K562 (cell line): Measurements from ENCODE around the gene ACTR3C. TPM values are rescaled to one million over a fixed set of nuclear protein-coding genes. Genes with fewer than 3 reads are reported as not detected.
"Not testable (repeated sequence)": the region's sequence is repeated elsewhere in the genome, so short reads cannot be mapped to it uniquely, and the experiment has no call there.

Experiments used
- ATAC-seq: fragments of 200-7000 bp; cut with Tn5 transposase; 3 replicates; pipeline ENCODE4 v1.9.1; 2020; ENCODE audit warnings: moderate library complexity
- BruUV-seq: library from RNA; stranded (reverse); fragments of 400-500 nt; replicated peaks from 2 replicates; lab custom pipeline; 2021; lab: Mats Ljungman, UMichigan
- CTCF ChIA-PET: fragments of 300-600 bp; formaldehyde crosslinking; extraction: SDS; loops from one replicate; lab custom pipeline; 2021; ENCODE audit warnings: low intra/inter-chr PET ratio; lab: Yijun Ruan, JAX
- POLR2A ChIA-PET: fragments of 300-600, 350-650 bp; sonication (Branson Sonifier 250); formaldehyde crosslinking; extraction: SDS; loops from one replicate; lab custom pipeline; 2021; ENCODE audit warnings: antibody characterized with exemption, inconsistent platforms; lab: Yijun Ruan, JAX
- DNase-seq, 4 experiments: peaks; one replicate each; pipeline versions ENCODE4 v3.0.0 to v3.0.0-alpha.2; 2011 to 2018; ENCODE audit warnings: low spot score in 3 of 4, mixed read lengths in 3 of 4; ENCODE audit errors: extremely low read depth in 1 of 4
- FAIRE-seq: peaks from 2 replicates; lab custom pipeline; 2011; peaks lifted over from hg19 to GRCh38; lab: Jason Lieb, UNC
- H2AFZ ChIP-seq: 2 replicates; pipeline ENCODE4 v1.6.0; 2011; ENCODE audit warnings: low read depth, low read length, control low read depth, inconsistent platforms
- H3K27ac ChIP-seq: fragments of 200-600 bp; 3 replicates; pipeline ENCODE4 v1.8.0; 2011; ENCODE audit warnings: low read depth, mild to moderate bottlenecking, control low read depth, inconsistent platforms, low read length, moderate library complexity, mixed read lengths; ENCODE audit errors: extremely low read depth
- H3K27me3 ChIP-seq, 2 experiments: fragments of 300-600 bp in 1 of 2; 2 replicates in 1 of 2; 3 replicates in 1 of 2; pipeline versions ENCODE4 v1.6.0 to v1.8.0; 2011; ENCODE audit warnings: inconsistent platforms in 2 of 2, low read length in 2 of 2, mild to moderate bottlenecking in 1 of 2, mixed read lengths in 1 of 2, moderate library complexity in 1 of 2; ENCODE audit not compliant: control insufficient read depth in 2 of 2, insufficient read depth in 2 of 2
- H3K36me3 ChIP-seq: fragments of 300-600 bp; 3 replicates; pipeline ENCODE4 v1.8.0; 2011; ENCODE audit warnings: mild to moderate bottlenecking, low read length, inconsistent platforms; ENCODE audit not compliant: control insufficient read depth, insufficient read depth
- H3K4me1 ChIP-seq, 2 experiments: fragments of 200-600 bp in 1 of 2; replicated peaks in 1 of 2; 2 replicates in 1 of 2; 3 replicates in 1 of 2; pipeline versions ENCODE4 v1.5.1 to v1.8.0; 2011; ENCODE audit warnings: inconsistent platforms in 2 of 2, low read length in 2 of 2, mild to moderate bottlenecking in 1 of 2, mixed read lengths in 1 of 2, moderate library complexity in 1 of 2; ENCODE audit not compliant: control insufficient read depth in 2 of 2, insufficient read depth in 2 of 2
- H3K4me2 ChIP-seq: 2 replicates; pipeline ENCODE4 v1.6.1; 2011; ENCODE audit warnings: low read length, control low read depth, inconsistent platforms, mixed read lengths; ENCODE audit not compliant: insufficient read depth
- H3K4me3 ChIP-seq: fragments of 200-600 bp; sonication (generic), shearing (Covaris generic); 2 replicates; pipeline ENCODE4 v1.5.1; 2016; ENCODE audit warnings: control low read depth, inconsistent platforms
- H3K79me2 ChIP-seq: fragments of 200-600 bp; 3 replicates; pipeline ENCODE4 v1.8.0; 2011; ENCODE audit warnings: low read length, inconsistent platforms; ENCODE audit not compliant: control insufficient read depth, insufficient read depth
- H3K9ac ChIP-seq, 2 experiments: 2 replicates each; pipeline versions ENCODE4 v1.6.0 to v1.6.1; 2011; ENCODE audit warnings: low read depth in 2 of 2, low read length in 2 of 2, control low read depth in 1 of 2, inconsistent platforms in 1 of 2, mild to moderate bottlenecking in 1 of 2, mixed read lengths in 1 of 2; ENCODE audit not compliant: insufficient read depth in 1 of 2
- H3K9me1 ChIP-seq: one replicate; pipeline ENCODE4 v1.6.0; 2011; ENCODE audit warnings: inconsistent platforms, mild to moderate bottlenecking, low read length, moderate library complexity; ENCODE audit not compliant: control insufficient read depth, insufficient read depth
- H3K9me3 ChIP-seq: replicated peaks from 2 replicates; pipeline ENCODE4 v1.5.1; 2011; ENCODE audit warnings: low read depth, low read length, inconsistent platforms; ENCODE audit not compliant: control insufficient read depth, insufficient read depth
- H4K20me1 ChIP-seq: replicated peaks from 2 replicates; pipeline ENCODE4 v1.6.1; 2011; ENCODE audit warnings: low read length, inconsistent platforms, mixed read lengths; ENCODE audit not compliant: control insufficient read depth, insufficient read depth
- CBFA2T2 ChIP-seq: fragments of 450-650 bp; conservative IDR thresholded peaks from 2 replicates; pipeline ENCODE4 v1.6.1; 2017; ENCODE audit warnings: mild to moderate bottlenecking
- CEBPB ChIP-seq: fragments of 450-650 bp; IDR thresholded peaks from 2 replicates; pipeline ENCODE4 v1.6.1; 2016; ENCODE audit warnings: missing genetic modification characterization, missing compliant biosample characterization
- CXXC5 ChIP-seq: fragments of 250-450 bp; sonication (Bioruptor Pico); IDR thresholded peaks from 2 replicates; pipeline ENCODE4 v1.8.0; 2022; ENCODE audit warnings: inconsistent platforms, mild to moderate bottlenecking, moderate library complexity
- HSF4 ChIP-seq: fragments of 250-450 bp; sonication (Bioruptor Pico); IDR thresholded peaks from 2 replicates; pipeline ENCODE4 v2.1.2; 2022; ENCODE audit warnings: mild to moderate bottlenecking, moderate library complexity, borderline replicate concordance
- IFI16 ChIP-seq: fragments of 250-450 bp; sonication (Bioruptor Pico); IDR thresholded peaks from 2 replicates; pipeline ENCODE4 v2.1.2; 2022; ENCODE audit warnings: mild to moderate bottlenecking, inconsistent platforms
- JUNB ChIP-seq: fragments of 450-650 bp; formaldehyde crosslinking; conservative IDR thresholded peaks from 2 replicates; pipeline ENCODE4 v1.4.0; 2020; ENCODE audit warnings: mild to moderate bottlenecking
- KLF6 ChIP-seq: fragments of 250-450 bp; sonication (Bioruptor Pico); IDR thresholded peaks from 2 replicates; pipeline ENCODE4 v1.4.0; 2020; ENCODE audit warnings: mild to moderate bottlenecking, moderate library complexity, borderline replicate concordance
- MEF2D ChIP-seq: conservative IDR thresholded peaks from 2 replicates; pipeline ENCODE4 v1.6.1; 2016; ENCODE audit warnings: low read depth, missing genetic modification characterization, missing compliant biosample characterization
- NFIC ChIP-seq: fragments of 450-650 bp; IDR thresholded peaks from 2 replicates; pipeline ENCODE4 v1.6.1; 2017; ENCODE audit warnings: mild to moderate bottlenecking, inconsistent platforms
- PTTG1 ChIP-seq: fragments of 450-650 bp; IDR thresholded peaks from 2 replicates; pipeline ENCODE4 v1.6.1; 2016; ENCODE audit warnings: low read depth, mild to moderate bottlenecking, missing genetic modification characterization, missing compliant biosample characterization
- SMAD3 ChIP-seq: fragments of 450-650 bp; formaldehyde crosslinking; conservative IDR thresholded peaks from 2 replicates; pipeline ENCODE4 v1.4.0; 2020; ENCODE audit warnings: mild to moderate bottlenecking
- SMAD4 ChIP-seq: fragments of 250-450 bp; sonication (Bioruptor Pico); conservative IDR thresholded peaks from 2 replicates; pipeline ENCODE4 v1.8.0; 2021; ENCODE audit warnings: inconsistent platforms, mild to moderate bottlenecking, moderate library complexity
- SNAPC5 ChIP-seq: fragments of 250-450 bp; sonication (Bioruptor Pico); IDR thresholded peaks from 2 replicates; pipeline ENCODE4 v1.8.0; 2021; ENCODE audit warnings: moderate library complexity, mild to moderate bottlenecking, inconsistent platforms
- SP1 ChIP-seq: sonication (generic); formaldehyde crosslinking; IDR thresholded peaks from 2 replicates; pipeline ENCODE4 v1.8.1; 2022; ENCODE audit warnings: mild to moderate bottlenecking, missing genetic modification reagents
- SRSF7 ChIP-seq: fragments of 200-400 bp; formaldehyde crosslinking; optimal IDR thresholded peaks from 2 replicates; pipeline ENCODE3; 2017; ENCODE audit warnings: mild to moderate bottlenecking, low read depth, low read length
- TEAD2 ChIP-seq: fragments of 450-650 bp; IDR thresholded peaks from 2 replicates; pipeline ENCODE4 v1.6.1; 2016; ENCODE audit warnings: missing genetic modification characterization, control low read depth, missing compliant biosample characterization
- VEZF1 ChIP-seq: fragments of 200-800 bp; sonication (Bioruptor generic); IDR thresholded peaks from 2 replicates; pipeline ENCODE4 v1.6.1; 2017; ENCODE audit warnings: missing genetic modification characterization, missing compliant biosample characterization
- ZNF354B ChIP-seq: fragments of 250-450 bp; sonication (Bioruptor Pico); IDR thresholded peaks from 2 replicates; pipeline ENCODE4 v1.4.0; 2020
- ZNF41 ChIP-seq: fragments of 250-450 bp; sonication (Bioruptor Pico); conservative IDR thresholded peaks from 2 replicates; pipeline ENCODE4 v1.4.0; 2020; ENCODE audit warnings: mild to moderate bottlenecking
- WGBS: fragments of 100-300 bp; shearing (Covaris generic); methylation state at CpG from one replicate; pipeline ENCODE4 v1.1.6; 2016; ENCODE audit warnings: low coverage, mixed read lengths; ENCODE audit not compliant: insufficient coverage; ENCODE audit errors: missing lambda C conversion rate; 5-methylcytosine and 5-hydroxymethylcytosine counted together
- in situ Hi-C: fragments of 300-500 bp; cut with MboI; formaldehyde crosslinking; loops from 4 replicates; pipeline ENCODE4 v1.15.0; 2018; ENCODE audit warnings: inconsistent platforms, mixed read lengths
- intact Hi-C: fragments of 100-400 bp; cut with micrococcal nuclease; formaldehyde crosslinking; loops from 2 replicates; pipeline ENCODE4 v1.14.2; 2022
- polyA plus RNA-seq, 8 experiments: library from polyadenylated mRNA; depleted of rRNA in 4 of 8; stranded (reverse) in 5 of 8; unstranded in 3 of 8; fragments of >200 nt; fragmentation: Nextera tagmentation in 2 of 8; fragmentation: Illumina TruSeq in 1 of 8; extraction: Ambion mirVana in 2 of 8; extraction: Trizol in 1 of 8; gene quantifications; 2 replicates each; pipeline versions ENCODE4 v1.2.1 to v1.2.3, GENCODE V29; 2011 to 2014; ENCODE audit warnings: inconsistent platforms in 1 of 8, missing spikeins in 1 of 8
- total RNA-seq, 7 experiments: library from RNA; depleted of rRNA in 6 of 7; stranded (reverse); fragments of >200 nt in 6 of 7; fragmentation: Illumina TruSeq in 2 of 7; extraction: Trizol in 2 of 7; gene quantifications; 2 replicates each; pipeline versions ENCODE4 v1.2.1 to v1.2.3, GENCODE V29; 2011 to 2021; ENCODE audit warnings: low replicate concordance in 1 of 7

ACTR3C gene
- total and polyA plus RNA-seq, 9 of the 15 experiments (the other 6 are each of a cell fraction or from before 2014, with no cell fraction given) = 9.0 to 35.4 (median 13.3) TPM

- TF ChIP-seq VEZF1 (CRISPR knock-in tag) (peak; percentile 50), SRSF7 (no peak)
Measured at GRCh38 chr7:150313367-150313809, 10.0 kb downstream of the ACTR3C start (continued).

- intact Hi-C loops = loop anchor here (1.0 to 10.0 kb wide), 3 partner anchors 9 to 772 kb away; partner anchors contain the start of genes AGAP3, FASTK, NOS3 and TMUB1
- H3K9ac ChIP-seq = peak overlapping the region; percentile 35 to 55; a peak in 3 of 4 replicates
- H3K4me2 ChIP-seq = peak overlapping the region; percentile 83
- POLR2A ChIA-PET = interaction anchor here (0.6 to 3.6 kb wide), 9 partner anchors 11 to 939 kb away, joined by 3 to 35 read pairs (median 4); partner anchors contain the start of genes ACTR3C, LRRC61 and REPIN1
- H3K27ac ChIP-seq = peak overlapping the region; percentile 88
- H4K20me1 ChIP-seq, H3K9me1 ChIP-seq, in situ Hi-C loops, BruUV-seq, H3K27me3 ChIP-seq, H3K9me3 ChIP-seq, CTCF ChIA-PET, H3K36me3 ChIP-seq: not testable (repeated sequence)
- DNase-seq (peak; percentile 50 to 90 (median 60)), FAIRE-seq (peak; percentile 78), ATAC-seq (peak; percentile 54)
- 0 out of 2 replicates have a peak overlapping the region, but pooled peaks have one; percentile 3 for H3K4me3 ChIP-seq
- peaks cover 35 to 61% of the 10 kb centered on the region in 2 experiments for H3K4me1 ChIP-seq
- 10% methylated on average over 7 of the region's 7 CpGs for WGBS
- peaks cover 39% of the 10 kb centered on the region for H3K79me2 ChIP-seq
- peak overlapping the region; percentile 49 for H2AFZ ChIP-seq
- TF ChIP-seq TEAD2 (tag) (peak; percentile 58; the same call in 1 of the 2 replicates), ZNF354B (CRISPR knock-in tag) (peak; percentile 52; the same call in 1 of the 2 replicates), ZNF41 (CRISPR knock-in tag) (peak; percentile 87), IFI16 (peak; percentile 63; the same call in 1 of the 2 replicates), SNAPC5 (0 out of 2 replicates have a peak, but pooled peaks have one; percentile 22), MEF2D (tag) (peak; percentile 55), SMAD4 (peak; percentile 94), CEBPB (peak; percentile 82), SMAD3 (CRISPR knock-in tag) (peak; percentile 89), JUNB (CRISPR knock-in tag) (0 out of 2 replicates have a peak, but pooled peaks have one; percentile 35), HSF4 (CRISPR knock-in tag) (peak; percentile 88; the same call in 1 of the 2 replicates), NFIC (peak; percentile 82), SP1 (CRISPR knock-in tag) (peak; percentile 45; the same call in 1 of the 2 replicates), CXXC5 (CRISPR knock-in tag) (peak; percentile 84), PTTG1 (tag) (peak; percentile 68), KLF6 (CRISPR knock-in tag) (peak; percentile 97), CBFA2T2 (peak; percentile 76)
Measured at GRCh38 chr7:150312649-150313366, 10.5 kb downstream of the ACTR3C start.
